Left forelimb (tissue), 1 donor: ENCODE results near the gene ZNF22.

Experiments
- DNase-seq: peaks from one replicate; pipeline ENCODE4 v3.0.0-alpha.2; 2018; ENCODE audit warnings: low spot score

Gene ZNF22

DNA sequence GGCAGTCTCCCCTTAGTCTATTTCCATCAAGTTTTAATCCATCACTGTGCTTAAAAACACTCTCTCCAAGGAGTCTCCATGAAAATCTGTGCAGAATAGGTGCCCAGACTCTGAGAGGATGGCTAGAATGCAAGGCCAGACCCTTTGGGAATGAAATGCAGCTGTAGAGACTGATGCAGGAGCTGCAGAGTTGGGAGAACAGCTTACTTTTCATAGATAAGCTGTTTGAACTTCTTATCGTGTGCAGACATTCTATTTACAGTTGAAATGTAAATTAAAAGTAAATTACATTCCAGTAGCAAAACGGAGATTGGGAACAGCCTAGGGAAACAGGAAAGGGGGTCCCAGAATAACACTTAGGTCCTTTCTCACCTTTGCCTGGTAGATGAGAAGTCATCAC lies 14.9 kb downstream of the ZNF22 start:
- no peak for DNase-seq

DNA sequence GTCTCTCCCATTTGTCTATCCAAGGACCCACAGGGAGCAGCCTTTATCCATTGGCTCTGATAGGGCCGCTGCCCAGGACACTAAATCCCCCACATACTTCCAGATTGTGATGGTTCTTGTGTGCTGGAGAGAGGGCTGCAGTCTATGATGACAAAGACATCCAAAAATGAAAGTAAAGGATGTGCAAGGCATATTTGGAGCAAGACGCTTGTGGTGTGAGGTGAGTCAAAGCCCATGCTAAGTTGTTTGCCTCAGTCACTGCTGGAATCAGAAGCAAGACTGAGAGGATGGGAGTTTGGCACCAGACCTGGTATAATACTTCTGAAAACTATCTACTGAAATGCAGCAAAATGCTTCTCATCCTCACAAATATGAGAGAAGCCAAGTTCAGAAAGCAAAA lies 22.7 kb downstream of the ZNF22 start:
- DNase-seq, result no peak

DNA sequence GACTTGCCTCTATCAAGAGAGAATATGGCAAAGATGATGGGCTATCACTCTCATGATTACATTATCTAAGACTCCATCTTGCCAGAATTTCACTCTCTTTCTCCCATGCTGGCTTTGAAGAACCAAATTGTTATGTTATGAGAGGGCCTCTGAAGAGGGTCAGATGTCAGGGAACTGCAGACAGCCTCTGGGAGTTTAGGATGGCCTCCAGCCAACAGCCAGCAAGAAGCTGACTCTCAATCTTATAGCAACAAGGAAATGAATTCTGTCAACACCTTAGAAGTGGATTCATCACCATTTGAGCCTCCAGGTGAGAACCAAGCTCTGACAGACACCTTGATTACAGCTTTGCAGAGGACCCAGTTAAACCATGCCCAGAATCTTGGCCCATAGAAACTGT lies 33.6 kb downstream of the ZNF22 start:
- no peak for DNase-seq

DNA sequence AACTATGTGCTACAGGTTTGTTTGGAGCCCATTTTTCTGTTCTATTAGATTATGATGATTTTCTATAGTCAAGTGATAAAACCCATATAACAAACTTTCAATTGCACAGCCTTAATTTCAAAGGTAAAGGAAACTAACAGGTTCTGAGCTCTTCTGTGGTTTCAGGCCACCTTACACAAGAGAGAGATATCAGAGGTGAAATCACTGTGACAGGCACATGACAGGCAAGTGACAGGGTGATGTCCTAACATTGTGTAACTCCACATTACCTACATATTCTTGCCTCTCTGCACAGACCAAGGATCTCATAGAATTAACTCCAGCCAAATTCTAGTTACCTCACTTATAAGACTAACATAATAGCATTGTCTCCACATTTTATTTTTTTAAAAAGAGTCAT lies 35.0 kb downstream of the ZNF22 start:
- no peak for DNase-seq

DNA sequence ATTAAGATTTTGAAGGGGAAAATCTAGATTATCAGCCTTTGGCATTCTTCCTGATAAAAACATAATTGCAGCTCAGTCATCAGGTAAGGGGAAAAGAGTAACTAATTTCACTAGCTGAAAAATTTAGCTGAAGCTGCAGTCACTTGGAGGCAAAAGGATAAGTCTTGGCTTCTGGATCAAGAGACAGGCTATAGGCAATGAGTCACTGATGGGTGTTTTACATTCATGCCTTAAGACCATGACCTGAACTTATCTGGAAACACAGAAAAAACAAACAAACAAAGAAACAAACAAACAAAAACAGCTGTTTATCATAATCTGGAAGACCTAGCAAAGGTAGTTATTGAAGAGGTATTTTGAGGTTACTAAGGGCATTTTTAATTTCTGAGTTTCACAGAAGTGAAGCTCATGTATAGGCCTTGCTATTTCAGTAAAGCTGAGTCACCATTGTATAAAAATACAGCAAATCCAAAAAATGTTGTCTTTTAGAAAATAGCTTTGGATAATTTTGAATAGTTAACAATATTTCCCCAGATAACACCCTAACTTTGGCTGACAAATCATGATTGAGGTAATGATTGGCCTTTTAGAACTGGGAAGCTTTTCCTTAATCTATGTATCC lies 40.3 kb downstream of the ZNF22 start:
- DNase-seq, result no peak

DNA sequence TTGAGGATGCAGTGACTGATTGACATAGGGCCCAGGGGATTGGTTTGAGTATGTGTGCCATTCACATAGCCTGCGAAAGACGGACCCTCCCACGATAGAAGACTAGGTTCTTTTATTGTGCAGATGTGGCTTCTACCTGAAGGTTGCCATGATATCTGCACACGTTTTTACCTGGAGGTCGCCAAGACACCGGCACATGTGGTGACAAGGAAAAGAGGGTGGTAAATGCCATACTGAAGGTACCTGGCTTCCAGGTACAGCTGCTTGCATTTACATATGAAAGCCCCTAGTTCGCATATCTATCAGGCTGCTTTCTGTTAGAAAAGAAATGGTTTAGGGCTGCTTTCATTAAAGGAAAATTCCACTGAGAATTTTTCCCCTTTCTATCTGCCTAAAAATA lies 43.6 kb downstream of the ZNF22 start:
- no peak for DNase-seq

DNA sequence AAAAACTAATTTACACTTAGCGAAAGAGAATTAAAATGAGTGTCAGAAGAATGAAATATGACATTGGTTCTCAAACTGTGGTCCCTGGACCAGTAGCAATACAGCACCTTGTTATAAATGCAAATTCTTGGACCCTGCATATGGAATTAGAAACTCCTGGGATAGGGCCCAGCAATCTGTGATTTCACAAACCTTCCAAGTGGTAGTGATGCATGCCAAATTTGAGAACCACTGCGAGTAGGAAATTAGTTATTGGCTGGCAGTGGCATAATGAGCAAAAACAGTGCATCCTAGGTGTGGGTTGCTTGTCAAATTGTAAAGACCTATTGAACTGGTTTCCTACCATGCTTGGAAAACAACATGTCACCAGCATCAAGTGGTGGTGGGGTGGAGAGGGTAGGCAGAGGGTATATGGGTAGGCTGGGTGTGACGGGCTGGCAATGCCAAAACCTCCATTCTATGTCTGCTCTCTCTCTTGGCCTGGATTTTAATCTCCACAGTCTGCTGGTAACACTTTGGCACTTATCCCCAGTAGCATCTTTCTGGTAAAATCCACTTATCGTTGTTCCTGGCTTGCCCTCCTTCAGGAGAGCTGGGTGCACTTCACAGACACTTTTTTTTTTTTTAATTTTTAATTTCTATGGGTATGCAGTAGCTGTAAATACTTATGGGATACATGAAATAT lies 50.0 kb downstream of the ZNF22 start:
- DNase-seq, result no peak

DNA sequence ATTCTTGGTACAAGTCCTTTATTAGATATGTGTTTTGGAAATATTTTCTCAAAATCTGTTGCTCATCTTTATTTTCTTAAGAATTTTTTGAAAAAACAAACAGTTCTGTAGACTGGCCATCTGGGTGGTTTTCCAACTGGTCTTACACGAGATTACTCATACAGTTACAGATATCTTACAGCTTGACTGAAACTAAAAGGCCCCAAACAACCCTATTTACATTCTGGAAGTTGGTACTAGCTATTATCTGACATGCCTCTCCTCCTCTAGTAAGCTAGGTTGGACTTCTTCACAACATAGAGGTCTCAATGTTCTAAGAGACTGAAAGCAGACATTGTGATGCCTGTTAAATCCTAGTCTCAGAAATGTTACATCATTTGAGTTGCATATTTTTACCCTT lies 52.0 kb downstream of the ZNF22 start:
- DNase-seq, result no peak

DNA sequence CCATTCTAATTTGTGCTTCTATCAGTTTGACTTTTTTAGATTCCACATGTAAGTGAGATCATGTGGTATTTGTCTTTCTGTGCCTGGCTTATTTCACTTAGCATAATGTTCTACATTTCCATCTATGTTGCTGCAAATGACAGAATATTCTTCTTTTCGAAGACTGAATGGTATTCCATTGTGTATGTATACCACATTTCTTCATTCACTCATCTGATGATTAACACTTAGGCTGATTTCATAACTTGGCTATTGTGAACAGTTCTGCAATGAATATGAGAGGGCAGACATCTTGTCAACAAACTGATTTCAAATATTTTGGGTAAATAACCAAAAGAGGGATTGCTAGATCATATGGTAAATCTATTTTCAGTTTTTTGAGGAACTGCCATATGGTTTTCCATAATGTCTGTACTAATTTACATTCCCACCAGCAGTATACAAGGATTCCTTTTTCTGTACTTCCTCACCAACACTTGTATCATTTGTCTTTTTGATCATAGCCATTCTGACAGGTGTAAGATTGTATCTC lies 52.9 kb downstream of the ZNF22 start:
- DNase-seq, result no peak
